ENCODE data around the gene WDR37.
"Not testable (repeated sequence)": the region's sequence is repeated elsewhere in the genome, so short reads cannot be mapped to it uniquely, and the experiment has no call there.

The WDR37 gene

GRCh38 chr10:1114719-1115606 lies 58.8 kb downstream of the WDR37 start:
- Histone ChIP-seq H3K9ac (ENCODE audit: insufficient read length, low read depth) (no peak overlapping the region), H3K27me3 (ENCODE audit: insufficient read depth, insufficient read length) (no peaks in the 10 kb centered on the region), H3K9me3 (ENCODE audit: insufficient read depth, low read length) (no peaks in the 10 kb centered on the region), H3K4me1 (ENCODE audit: insufficient read depth, insufficient read length) (no peaks in the 10 kb centered on the region), H3K4me3 (ENCODE audit: insufficient read length, low read depth) (no peak overlapping the region), H3K36me3 (ENCODE audit: insufficient read depth, insufficient read length, low read length) (peaks cover 44% of the 10 kb centered on the region)
- no peak for DNase-seq (ENCODE audit: low read depth, low spot score)
- no peak for TF ChIP-seq SUZ12 (IDR thresholded peaks at IDR 0.05; ENCODE audit: extremely low read depth, insufficient read depth, insufficient read length)
- no peak for TF ChIP-seq YY1 (IDR thresholded peaks at IDR 0.05; ENCODE audit: insufficient read depth, insufficient read length)
- TF ChIP-seq ZNF274 (IDR thresholded peaks at IDR 0.05; ENCODE audit: low read depth, low read length): no peak

DNA sequence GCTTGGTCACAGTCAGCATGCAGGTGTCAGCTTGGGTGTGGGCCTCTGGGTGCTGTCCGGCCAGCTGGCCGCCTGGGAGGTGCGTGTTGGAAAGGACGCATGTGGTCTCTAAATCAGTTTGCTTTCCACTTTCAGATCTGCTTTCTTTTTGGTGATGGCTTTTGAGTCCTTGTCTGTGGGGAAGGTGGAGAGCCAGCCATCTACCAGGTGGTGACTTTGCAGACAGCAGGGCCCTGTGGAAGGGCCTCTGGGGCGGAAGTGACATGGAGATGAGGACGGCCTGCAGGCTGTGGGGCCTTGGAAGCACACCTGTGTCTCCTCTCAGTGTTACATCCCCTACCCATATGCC lies 59.4 kb downstream of the WDR37 start:
- Histone ChIP-seq H3K36me3 (ENCODE audit: insufficient read depth, insufficient read length, low read length) (peaks cover 50% of the 10 kb centered on the region), H3K4me1 (ENCODE audit: insufficient read depth, insufficient read length) (no peaks in the 10 kb centered on the region), H3K4me3 (ENCODE audit: insufficient read length, low read depth) (no peak overlapping the region), H3K27me3 (ENCODE audit: insufficient read depth, insufficient read length) (no peaks in the 10 kb centered on the region), H3K9me3 (ENCODE audit: insufficient read depth, low read length) (no peaks in the 10 kb centered on the region), H3K9ac (ENCODE audit: insufficient read length, low read depth) (no peak overlapping the region)
- no peak for DNase-seq (ENCODE audit: low read depth, low spot score)
- TF ChIP-seq SUZ12 (IDR thresholded peaks at IDR 0.05; ENCODE audit: extremely low read depth, insufficient read depth, insufficient read length) (no peak), YY1 (IDR thresholded peaks at IDR 0.05; ENCODE audit: insufficient read depth, insufficient read length) (no peak), ZNF274 (IDR thresholded peaks at IDR 0.05; ENCODE audit: low read depth, low read length) (no peak)

DNA sequence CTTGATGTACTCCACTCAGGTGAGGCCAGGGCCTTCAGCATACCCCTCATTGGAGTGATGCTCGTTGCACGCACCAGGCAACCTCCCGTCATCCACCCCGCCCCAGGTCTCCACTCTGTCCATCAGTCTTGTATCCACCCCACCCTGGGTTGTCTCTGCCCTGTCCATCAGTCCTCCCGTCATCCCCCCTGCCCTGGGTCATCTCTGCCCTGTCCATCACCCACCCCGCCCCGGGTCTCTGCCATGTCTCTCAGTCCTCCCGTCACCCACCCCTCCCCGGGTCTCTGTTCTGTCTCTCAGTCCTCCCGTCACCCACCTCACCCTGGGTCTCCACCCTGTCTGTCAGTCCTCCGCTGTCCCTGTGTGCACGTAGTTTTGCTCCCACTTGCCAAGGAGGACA lies 59.9 kb downstream of the WDR37 start:
- Histone ChIP-seq H3K9ac (ENCODE audit: insufficient read length, low read depth) (no peak overlapping the region), H3K4me1 (ENCODE audit: insufficient read depth, insufficient read length) (no peaks in the 10 kb centered on the region), H3K27me3 (ENCODE audit: insufficient read depth, insufficient read length) (no peaks in the 10 kb centered on the region), H3K9me3 (ENCODE audit: insufficient read depth, low read length) (no peaks in the 10 kb centered on the region), H3K36me3 (ENCODE audit: insufficient read depth, insufficient read length, low read length) (peaks cover 54% of the 10 kb centered on the region), H3K4me3 (ENCODE audit: insufficient read length, low read depth) (no peak overlapping the region)
- TF ChIP-seq ZNF274 (IDR thresholded peaks at IDR 0.05; ENCODE audit: low read depth, low read length) (no peak), SUZ12 (IDR thresholded peaks at IDR 0.05; ENCODE audit: extremely low read depth, insufficient read depth, insufficient read length) (no peak), YY1 (IDR thresholded peaks at IDR 0.05; ENCODE audit: insufficient read depth, insufficient read length) (no peak)
- DNase-seq (ENCODE audit: low read depth, low spot score): no peak

- no peak overlapping the region for H3K4me3 ChIP-seq (ENCODE audit: insufficient read length, low read depth)
- no peaks in the 10 kb centered on the region for H3K27me3 ChIP-seq (ENCODE audit: insufficient read depth, insufficient read length)
- no peak overlapping the region for H3K9ac ChIP-seq (ENCODE audit: insufficient read length, low read depth)
- DNase-seq (ENCODE audit: low read depth, low spot score): no peak
- no peaks in the 10 kb centered on the region for H3K9me3 ChIP-seq (ENCODE audit: insufficient read depth, low read length)
- H3K36me3 ChIP-seq (ENCODE audit: insufficient read depth, insufficient read length, low read length): peaks cover 61% of the 10 kb centered on the region
- no peaks in the 10 kb centered on the region for H3K4me1 ChIP-seq (ENCODE audit: insufficient read depth, insufficient read length)
- TF ChIP-seq YY1 (IDR thresholded peaks at IDR 0.05; ENCODE audit: insufficient read depth, insufficient read length) (no peak), SUZ12 (IDR thresholded peaks at IDR 0.05; ENCODE audit: extremely low read depth, insufficient read depth, insufficient read length) (no peak), ZNF274 (IDR thresholded peaks at IDR 0.05; ENCODE audit: low read depth, low read length) (no peak)
Measured at GRCh38 chr10:1116696-1117280, 60.6 kb downstream of the WDR37 start.

DNA sequence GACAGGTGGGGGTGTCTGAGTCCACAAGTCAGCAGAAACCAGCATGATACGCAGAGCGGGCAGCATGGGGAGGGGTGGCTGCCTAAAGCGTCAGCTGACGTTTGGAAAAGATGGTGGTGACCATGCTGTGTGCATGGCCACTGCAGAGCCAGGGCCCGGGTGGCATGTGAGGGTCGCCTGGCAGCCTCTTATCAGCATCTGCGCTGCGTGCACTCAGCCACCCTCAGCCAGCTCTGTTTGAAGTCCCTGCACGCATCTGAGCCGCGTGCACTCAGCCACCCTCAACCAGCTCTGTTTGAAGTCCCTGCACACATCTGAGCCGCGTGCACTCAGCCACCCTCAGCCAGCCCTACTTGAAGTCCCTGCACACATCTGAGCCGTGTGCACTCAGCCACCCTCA lies 61.5 kb downstream of the WDR37 start:
- H3K4me3 ChIP-seq (ENCODE audit: insufficient read length, low read depth): no peak overlapping the region
- H3K36me3 ChIP-seq (ENCODE audit: insufficient read depth, insufficient read length, low read length): peaks cover 69% of the 10 kb centered on the region
- H3K27me3 ChIP-seq (ENCODE audit: insufficient read depth, insufficient read length): no peaks in the 10 kb centered on the region
- TF ChIP-seq YY1 (IDR thresholded peaks at IDR 0.05; ENCODE audit: insufficient read depth, insufficient read length): no peak
- TF ChIP-seq ZNF274 (IDR thresholded peaks at IDR 0.05; ENCODE audit: low read depth, low read length): no peak
- TF ChIP-seq SUZ12 (IDR thresholded peaks at IDR 0.05; ENCODE audit: extremely low read depth, insufficient read depth, insufficient read length): no peak
- no peak overlapping the region for H3K9ac ChIP-seq (ENCODE audit: insufficient read length, low read depth)
- no peak for DNase-seq (ENCODE audit: low read depth, low spot score)
- H3K9me3 ChIP-seq (ENCODE audit: insufficient read depth, low read length): no peaks in the 10 kb centered on the region
- H3K4me1 ChIP-seq (ENCODE audit: insufficient read depth, insufficient read length): no peaks in the 10 kb centered on the region

- not testable (repeated sequence) for H3K9ac ChIP-seq (ENCODE audit: insufficient read length, low read depth); H3K4me3 ChIP-seq (ENCODE audit: insufficient read length, low read depth); H3K9me3 ChIP-seq (ENCODE audit: insufficient read depth, low read length); H3K4me1 ChIP-seq (ENCODE audit: insufficient read depth, insufficient read length); DNase-seq (ENCODE audit: low read depth, low spot score); H3K27me3 ChIP-seq (ENCODE audit: insufficient read depth, insufficient read length)
- peaks cover 64% of the 10 kb centered on the region for H3K36me3 ChIP-seq (ENCODE audit: insufficient read depth, insufficient read length, low read length)
Measured at GRCh38 chr10:1118318-1118717, 62.1 kb downstream of the WDR37 start.

DNA sequence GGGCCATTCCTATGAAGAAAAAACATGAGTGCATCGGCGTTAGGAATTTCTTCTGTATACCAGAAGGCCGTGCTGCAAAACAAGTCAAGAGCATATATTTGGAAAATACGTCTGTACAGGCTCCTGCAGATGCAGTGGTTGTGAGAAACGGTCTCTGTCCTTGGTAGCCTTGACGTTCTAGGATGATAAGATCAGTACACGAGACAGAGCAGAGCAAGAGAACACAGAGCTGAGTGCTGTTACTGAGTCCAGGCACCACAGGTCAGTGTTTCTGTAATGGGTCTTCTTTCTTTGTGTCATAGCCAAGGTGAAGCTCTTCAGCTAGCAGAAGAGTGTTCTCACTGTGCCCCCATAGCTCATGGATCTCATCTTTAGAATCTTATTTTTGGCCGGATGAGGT lies 62.8 kb downstream of the WDR37 start:
- peaks cover 68% of the 10 kb centered on the region for H3K36me3 ChIP-seq (ENCODE audit: insufficient read depth, insufficient read length, low read length)
- H3K27me3 ChIP-seq (ENCODE audit: insufficient read depth, insufficient read length): no peaks in the 10 kb centered on the region
- no peak for TF ChIP-seq ZNF274 (IDR thresholded peaks at IDR 0.05; ENCODE audit: low read depth, low read length)
- TF ChIP-seq SUZ12 (IDR thresholded peaks at IDR 0.05; ENCODE audit: extremely low read depth, insufficient read depth, insufficient read length): no peak
- TF ChIP-seq YY1 (IDR thresholded peaks at IDR 0.05; ENCODE audit: insufficient read depth, insufficient read length): no peak
- H3K4me1 ChIP-seq (ENCODE audit: insufficient read depth, insufficient read length): no peaks in the 10 kb centered on the region
- no peak overlapping the region for H3K4me3 ChIP-seq (ENCODE audit: insufficient read length, low read depth)
- no peak for DNase-seq (ENCODE audit: low read depth, low spot score)
- no peaks in the 10 kb centered on the region for H3K9me3 ChIP-seq (ENCODE audit: insufficient read depth, low read length)
- H3K9ac ChIP-seq (ENCODE audit: insufficient read length, low read depth): no peak overlapping the region

Data from NT2/D1 (cell line).